Fibroblast of skin of right quadriceps (primary cell): ENCODE data around the gene EEFSEC.

Experiments used
- DNase-seq: peaks from one replicate; pipeline ENCODE4 v3.0.0-alpha.2; 2013

The EEFSEC gene

DNA sequence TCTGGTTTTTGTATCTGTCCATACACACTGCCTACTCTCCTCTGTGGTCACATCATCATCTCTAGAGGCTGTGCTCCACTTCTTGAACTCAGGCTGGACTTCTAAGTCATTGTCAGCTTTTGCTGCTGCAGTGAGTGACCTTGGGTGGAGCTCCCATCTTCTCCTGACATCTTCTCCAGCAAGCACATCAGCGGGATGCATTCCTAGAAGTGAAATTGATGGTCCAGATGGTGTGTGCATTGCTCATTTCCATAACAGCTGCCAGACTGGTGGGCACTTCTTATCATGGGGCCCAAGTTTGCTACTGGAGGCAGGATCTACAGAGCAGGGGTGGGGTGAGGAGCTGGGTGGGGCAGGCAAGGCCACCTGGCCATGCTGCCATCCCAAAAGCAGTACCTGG, 203.5 kb downstream of the EEFSEC start:
- DNase-seq: no peak

DNA sequence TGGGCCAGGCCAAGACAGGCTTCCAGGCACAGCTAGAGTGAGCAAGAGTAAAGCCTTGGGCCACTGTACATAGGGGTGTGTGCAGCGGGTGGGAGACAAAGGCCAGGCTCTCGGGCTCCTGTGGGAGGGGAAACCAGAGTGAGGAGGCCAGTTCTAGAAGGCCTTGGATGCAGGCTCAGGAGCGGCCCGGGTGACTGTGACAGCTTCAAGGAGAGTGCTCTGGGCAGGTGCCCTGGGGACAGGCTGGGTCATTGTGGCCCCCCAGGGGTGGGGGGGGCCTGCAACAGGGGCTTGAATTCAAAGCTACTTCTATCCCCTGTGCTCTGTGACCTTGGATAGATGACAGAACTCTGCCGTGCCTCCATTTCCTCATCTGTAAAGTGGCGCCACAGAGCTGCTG, 204.3 kb downstream of the EEFSEC start:
- no peak for DNase-seq

DNA sequence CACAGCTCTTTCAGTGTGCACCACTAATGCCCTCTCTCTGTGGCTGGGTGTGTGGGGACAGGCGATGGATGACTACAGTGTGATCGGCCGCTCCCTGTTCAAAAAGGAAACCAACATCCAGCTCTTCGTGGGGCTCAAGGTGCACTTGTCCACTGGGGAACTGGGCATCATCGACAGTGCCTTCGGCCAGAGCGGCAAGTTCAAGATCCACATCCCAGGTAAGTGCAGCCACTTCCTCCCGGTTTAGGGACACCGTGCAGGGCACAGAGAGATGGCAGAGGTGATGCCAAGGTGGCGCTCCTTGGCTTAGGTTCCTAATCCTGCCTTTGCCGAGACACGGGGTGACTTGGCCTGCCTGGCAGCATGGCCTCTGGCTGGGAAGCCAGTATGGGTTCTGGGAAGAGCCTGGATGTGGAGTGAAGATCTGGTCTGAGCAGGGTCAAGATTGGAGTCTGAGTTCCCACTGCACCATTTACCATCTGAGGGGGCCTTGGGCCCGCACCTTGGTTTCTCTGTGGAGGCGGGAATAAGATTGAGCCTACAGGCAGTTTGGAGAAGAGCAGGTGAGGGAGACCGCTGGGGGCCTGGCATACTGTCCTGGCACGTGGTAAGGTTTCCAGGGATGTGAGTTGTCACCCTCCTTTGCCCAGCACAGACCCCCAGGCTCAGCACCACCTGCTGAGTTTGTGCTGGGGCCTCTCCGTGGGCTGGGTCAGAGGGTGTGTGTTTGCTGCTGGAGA, 205.0 kb downstream of the EEFSEC start:
- DNase-seq: no peak

DNA sequence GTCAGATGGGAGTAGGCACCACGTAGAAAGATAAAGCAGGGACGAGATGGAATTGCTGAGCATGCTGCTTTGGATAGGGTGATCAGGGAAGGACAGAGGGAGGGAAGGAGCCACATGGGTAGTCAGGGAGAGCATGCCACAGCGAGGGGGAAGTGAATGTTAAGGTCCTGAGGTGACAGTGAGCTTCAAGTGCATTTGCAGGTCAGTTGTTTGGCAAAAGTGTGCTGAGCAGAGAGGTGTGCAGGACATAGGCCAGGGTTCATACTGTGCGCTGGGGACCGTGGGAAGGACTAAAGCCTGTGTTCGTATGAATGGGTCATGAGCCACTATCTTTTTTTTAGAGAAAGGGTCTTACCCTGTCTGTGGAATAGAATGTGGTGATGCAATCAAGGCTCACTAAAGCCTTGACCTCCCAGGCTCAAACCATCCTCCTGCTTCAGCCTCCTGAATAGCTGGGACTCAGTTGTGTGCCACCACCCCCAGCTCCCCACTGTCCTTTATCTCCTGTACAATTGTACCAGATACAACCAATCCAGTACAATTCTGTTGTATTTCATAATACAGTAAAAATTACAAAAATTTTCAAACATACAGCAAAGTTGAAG, 205.9 kb downstream of the EEFSEC start:
- DNase-seq: no peak

DNA sequence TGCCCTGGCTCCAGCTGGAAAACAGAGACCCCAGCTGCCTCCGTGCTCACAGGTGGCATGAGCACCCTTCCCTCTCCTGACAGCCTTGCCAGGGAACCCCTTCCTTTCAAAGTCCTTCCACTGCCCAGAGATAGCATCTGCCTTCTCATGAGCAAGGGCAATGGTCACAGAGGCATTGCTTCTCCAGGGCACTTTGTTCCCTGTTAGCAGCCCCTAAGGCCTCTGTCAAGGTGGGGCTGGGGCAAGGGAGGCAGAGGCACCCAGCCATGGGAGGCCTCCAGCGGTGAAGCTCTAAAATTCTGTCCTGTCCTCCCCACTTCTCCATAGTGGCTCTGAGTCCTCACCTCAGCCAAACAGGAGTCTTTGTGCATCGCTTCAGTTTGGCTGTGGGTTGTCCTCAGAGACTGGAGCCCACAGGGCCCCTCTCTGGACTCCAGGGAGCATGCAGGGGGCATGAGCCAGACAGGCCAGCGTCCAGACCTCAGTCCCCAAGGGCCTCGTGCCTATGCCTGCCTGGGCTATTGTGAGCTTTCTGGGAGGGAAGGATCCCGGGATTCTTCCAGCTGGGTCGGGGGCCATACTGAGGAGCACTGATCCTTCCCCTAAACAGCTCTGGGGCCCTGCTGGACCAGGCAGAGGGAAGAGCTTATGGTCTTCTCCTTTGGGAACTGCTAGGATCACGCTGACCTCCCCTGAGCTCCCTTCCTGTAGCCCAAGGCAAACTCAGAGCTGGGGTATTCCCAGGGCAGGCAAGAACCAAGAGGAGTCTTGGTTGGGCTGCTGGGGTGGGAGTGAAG, 206.8 kb downstream of the EEFSEC start:
- DNase-seq: no peak

DNA sequence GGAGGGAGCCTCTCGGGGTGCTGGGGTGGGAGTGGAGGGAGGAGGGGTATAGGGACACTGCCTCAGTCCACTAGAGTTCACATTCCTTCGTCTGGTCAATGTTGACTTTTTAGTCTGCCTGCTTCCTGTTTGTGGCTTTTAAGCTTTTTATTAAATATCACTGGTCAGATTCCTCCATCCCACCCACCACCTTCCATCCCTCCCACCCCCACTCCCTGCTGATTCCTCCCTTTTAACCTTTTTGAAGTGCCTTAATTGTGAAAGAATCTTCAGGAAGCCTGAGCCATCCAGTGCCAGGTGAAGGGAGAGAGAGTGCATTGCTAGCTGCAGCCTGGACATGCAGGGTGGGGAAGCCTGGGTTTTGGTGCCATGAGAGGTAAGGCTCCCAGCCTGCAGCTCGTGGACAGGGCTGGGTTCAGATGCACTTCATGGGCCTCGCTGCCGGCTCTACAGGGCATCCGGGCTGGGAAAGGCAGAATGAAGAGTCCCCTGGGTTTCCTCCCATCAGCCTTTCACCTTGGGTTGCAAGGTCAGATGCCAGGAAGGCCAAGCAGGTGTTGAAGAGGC, 207.5 kb downstream of the EEFSEC start:
- DNase-seq: no peak

DNA sequence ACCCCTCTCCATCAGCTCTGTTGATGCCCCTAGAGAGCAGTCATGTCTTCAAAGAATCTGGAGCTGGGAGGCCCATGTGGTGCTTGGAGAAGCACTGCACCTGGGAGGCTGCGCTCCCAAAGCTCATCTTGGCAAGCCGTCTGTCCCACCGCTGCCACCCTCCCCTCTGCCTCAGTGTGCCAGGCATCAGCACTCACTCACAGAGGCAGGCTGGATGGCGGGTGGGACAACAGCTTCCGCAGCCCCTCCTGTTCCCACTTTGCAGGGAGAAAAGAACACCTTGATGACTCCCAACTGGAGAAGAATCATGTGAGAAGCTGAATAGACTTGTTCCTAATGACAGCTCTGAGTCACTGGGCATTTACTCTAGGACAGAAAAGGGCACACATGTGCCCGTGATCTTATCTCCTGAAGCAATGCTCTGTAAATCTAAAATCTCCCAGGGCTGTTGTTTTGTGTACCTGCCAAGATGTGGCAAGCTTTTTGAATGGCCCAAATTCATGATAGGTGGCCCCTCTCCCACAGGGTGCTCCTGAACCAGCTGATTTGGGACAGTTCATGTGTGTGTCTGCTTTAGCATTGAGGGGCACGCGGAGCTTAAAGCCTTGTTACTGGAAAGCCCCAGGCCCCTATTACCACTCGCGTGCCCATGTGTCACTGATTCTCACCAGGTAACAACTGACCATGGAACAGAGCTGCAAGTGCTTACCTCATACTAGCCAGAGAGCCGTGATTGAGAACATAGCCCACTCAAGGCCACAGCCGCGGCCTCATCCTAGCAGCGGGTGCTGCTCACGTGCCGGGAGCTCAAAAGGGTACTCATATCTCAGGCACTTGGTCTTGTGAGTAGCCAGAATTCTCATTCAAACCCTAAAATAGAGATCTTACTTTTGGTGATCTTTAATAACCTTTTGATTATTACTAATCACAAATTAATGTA, 209.0 kb downstream of the EEFSEC start:
- no peak for DNase-seq

DNA sequence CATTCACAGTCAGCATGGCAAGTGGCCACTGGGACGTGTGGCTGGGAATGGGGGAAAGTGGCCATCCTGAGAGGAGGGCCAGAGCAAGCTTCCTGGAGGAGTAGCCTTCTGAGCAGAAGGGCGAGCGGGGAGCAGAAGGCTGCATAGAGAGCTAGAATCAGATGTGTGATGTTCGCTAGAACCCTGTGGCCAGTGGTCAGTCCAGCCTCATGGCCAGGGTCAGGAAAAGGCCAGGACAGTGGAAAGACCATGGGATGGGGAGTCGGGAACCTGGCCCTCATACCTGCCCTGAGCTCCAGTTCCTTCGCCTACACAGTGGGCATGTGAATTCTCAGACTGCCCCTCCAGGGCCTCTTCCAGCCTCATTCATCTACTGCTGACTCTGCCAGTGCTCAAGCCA, 211.0 kb downstream of the EEFSEC start:
- DNase-seq: no peak

DNA sequence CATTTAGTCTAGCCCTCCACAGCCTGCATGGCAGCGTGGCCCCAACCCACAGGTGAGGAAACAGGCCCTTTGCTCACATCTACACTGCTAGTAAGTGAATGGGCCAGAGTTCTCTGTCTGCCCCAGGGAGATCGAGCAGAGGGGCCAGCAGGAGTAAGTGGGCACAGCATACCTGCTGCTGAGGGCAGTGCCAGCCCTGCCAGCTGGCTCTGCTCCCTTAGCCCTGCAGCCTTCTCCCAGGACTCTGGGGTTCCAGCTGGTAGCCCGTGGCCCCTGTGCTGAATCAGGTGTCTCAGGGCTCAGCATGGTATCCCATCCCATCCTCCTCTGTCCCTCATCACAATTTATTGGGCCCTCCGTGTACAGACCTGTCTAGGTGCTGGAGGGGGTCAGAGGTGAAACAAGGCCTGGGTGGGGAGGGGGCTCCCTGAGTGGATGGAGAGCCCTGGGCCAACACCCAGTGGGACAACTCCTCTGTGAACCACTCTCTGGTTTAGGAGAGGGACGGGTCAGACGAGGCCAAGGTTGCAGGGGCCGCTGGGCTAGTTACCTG, 211.6 kb downstream of the EEFSEC start:
- DNase-seq: no peak

DNA sequence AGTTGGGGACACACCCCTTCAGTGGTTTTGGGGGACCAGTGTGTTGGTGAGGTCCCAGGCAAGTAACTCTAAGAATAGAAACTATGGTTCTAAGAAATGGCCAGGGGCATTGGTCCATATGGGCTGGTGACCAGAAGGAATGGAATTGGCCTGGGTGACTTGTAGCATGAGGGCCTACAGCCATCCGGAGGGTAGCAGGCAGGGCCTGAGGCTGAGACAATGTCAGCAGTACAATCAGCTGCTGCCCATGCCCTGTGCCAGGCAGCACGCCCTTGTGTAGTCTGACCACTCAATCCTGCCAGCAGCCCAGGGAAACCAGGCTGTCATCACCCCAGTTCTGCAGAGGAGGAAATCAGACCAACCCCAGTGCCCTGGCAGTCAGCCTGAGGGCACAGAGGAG, 212.9 kb downstream of the EEFSEC start:
- no peak for DNase-seq

DNA sequence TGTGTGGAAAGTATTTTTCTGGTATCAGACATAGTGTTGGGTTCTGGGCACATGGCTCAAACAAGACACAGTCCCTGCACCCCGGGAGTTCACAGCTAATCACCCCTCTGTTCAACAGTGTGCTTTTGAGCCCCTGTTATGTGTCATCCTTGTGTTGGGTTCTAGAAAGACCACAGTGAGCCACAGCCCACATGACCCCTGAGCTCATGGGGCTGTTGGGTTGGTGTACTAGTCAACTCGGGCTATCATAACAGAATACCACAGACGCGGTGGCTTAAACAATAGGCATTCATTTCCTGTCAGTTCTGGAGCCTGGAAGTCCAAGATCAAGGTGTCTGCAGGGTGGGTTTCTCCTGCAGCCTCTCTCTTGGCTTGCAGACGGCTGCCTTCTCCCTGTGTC, 213.4 kb downstream of the EEFSEC start:
- no peak for DNase-seq

DNA sequence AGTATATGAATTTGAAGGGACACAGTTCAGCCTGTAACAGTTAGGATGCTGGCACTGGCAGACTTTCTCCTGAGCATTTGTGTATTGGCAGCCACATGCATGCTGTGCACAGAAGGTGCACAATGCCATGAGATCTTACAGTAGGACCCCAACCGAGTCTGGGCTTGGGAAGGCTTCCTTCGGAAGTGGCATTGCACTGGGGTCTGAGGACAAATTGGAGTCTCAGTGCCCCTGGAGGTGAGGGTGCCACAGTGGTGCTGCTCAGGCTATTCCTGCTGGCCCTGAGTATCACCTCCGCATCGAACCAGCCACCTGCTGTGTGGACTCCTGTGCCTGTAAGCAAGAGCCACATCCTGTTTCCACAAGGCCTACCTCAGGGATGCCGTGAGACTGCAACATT, 213.9 kb downstream of the EEFSEC start:
- DNase-seq: no peak

DNA sequence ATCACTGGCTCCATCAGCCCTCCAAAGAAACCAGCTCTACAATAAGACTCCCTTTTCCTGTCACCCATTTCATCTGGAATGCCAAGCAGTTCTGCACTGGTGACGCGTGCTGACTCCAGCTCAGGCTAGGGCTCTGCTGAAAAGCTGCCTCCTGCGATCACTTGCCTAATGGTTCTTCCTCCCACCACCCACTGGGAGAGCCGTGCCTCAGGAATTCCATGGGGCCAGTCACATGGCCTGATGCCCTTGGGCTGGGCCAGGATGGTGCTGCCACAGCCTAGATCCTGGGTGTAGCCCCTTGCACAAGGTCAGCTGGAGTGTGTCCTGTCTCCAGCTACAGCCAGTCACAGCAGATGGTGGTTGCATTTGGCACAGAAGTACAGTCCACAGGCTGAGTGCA, 214.5 kb downstream of the EEFSEC start:
- DNase-seq: no peak

DNA sequence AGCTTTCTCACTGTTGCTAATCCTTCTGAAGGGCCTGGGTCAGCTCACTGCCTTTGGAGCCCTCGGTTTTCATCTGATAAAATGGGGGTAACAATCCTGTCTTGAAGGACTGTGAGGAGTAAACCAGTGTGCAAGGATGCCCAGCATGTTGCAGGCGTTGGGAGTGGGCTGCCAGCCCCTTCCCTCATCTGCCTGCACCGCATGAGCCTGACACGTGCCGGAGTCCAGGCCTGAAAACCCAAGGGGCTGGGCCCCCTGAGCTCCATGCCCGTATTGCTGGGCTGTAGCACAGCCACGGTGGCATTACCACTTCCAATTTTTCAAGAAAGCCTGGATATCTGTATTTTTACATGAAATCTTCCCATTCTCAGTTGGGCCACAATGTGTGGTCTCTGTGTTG, 215.3 kb downstream of the EEFSEC start:
- DNase-seq: no peak

DNA sequence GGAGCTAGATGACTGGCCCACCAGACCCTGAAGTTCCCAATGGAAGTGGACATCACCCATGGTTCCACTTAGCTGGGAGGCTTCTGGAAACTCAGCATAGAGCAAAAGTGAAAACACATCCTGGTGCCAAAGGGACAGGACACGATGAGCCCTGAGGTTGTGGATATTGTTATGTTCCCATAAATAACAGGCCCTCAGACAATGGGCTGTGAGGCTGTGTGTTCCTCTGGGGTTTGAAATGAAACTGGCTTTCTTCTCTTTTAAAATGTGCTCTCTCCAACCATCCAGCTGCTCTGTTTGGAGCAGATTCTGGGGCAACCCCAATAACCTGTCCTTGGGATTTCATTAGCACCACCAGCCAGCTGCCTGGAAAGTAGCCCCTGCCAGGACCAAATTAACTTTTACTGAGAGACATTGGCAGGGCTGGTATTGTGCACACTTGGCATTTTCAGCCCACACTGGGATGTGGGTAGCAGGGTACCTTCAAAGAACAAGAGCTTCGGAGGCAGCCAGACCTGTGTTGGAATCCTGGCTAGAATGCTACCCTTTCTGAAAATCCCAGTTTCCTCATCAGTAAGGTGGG, 215.9 kb downstream of the EEFSEC start:
- no peak for DNase-seq

DNA sequence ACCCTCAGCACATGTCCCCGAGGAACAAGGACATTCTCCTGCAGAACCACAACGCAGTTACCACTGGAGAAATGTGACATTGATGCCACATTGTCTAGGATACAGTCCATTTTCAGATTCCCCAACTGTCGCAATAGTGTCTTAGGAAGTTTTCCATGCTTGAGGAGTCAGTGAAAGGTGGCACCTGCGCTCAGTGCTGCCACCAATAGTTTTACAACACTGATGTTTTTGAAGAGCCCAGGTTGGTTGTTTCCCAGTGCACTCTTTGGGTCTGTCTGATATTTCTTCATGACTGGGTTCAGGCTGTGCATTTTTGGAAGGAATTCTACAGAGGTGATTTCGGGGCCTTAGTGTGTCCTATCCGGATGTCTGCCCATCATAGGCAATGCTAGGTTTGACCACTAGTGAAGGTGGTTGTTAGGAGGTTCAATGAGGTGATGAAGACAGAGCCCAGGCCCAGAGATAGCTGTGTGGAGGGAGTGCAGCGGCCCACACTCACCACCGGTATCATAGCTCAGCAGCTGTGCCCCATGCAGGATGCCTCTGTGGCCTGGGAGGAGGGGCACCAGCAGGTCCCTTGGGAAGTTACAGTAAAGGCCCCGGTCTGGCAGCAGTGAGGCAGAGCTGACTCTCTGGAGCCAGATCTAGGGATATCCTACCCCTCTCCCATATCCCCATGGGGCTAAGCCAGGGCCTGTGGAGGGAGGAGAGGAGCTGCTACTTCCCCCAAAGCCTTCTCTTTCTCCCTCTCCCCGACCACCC, 216.8 kb downstream of the EEFSEC start:
- no peak for DNase-seq

DNA sequence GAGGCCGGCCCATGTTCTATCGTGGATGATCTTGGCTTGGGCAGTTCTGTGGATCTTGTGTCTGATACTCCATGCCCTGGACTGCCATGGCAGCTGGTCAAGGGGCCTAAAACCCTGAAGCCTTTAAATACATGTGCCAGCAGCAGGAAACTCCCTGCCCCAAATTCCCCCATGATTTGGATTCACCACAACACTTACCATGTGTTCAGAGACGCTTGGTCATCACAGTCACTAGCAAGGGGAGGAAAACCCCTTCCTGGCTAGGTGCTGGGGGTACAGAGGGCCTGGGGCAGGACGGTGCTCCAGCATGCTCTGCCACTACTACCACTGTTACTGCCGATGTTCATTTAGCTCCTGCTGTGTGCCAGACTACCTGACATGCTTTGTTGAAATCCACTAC, 219.0 kb downstream of the EEFSEC start:
- DNase-seq: no peak

DNA sequence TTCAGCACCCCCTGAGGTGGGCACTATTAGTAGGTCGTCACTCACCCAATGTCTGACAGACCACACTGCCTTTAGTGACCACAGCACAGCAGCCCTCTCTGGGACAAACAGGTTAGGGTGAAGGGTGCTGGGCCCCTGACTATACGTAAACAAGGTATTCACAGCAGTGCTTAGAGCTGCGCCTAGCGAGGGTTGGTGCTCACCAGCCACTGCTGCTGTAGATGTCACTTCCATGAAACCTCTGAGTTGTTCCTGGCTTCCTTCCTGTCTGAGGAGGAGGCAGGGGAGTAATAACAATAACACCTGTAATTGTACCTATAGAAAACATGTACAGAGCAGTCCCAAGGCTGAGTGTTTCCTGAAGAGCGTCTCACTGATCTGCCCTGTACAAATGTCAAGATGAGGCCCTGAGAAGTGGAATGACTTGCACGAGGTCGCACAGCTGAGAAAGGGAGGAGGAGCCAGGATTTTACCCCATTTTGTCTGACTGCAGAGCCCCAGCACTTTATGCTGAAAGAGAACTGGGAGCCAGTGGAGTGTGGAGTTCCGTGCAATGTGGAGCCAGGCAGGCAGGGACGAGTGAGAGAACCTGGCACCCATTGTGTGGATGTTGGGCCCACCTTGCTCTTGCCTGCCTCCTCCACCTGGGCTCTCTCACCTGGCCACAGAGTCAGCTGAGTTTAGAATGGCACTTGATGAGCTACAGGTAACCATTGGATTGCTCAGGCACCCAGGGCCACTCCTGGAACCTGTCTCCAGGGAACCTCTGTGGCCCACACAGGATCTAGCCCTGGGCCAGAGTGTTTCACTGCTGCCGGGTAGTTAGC, 219.6 kb downstream of the EEFSEC start:
- DNase-seq: no peak

DNA sequence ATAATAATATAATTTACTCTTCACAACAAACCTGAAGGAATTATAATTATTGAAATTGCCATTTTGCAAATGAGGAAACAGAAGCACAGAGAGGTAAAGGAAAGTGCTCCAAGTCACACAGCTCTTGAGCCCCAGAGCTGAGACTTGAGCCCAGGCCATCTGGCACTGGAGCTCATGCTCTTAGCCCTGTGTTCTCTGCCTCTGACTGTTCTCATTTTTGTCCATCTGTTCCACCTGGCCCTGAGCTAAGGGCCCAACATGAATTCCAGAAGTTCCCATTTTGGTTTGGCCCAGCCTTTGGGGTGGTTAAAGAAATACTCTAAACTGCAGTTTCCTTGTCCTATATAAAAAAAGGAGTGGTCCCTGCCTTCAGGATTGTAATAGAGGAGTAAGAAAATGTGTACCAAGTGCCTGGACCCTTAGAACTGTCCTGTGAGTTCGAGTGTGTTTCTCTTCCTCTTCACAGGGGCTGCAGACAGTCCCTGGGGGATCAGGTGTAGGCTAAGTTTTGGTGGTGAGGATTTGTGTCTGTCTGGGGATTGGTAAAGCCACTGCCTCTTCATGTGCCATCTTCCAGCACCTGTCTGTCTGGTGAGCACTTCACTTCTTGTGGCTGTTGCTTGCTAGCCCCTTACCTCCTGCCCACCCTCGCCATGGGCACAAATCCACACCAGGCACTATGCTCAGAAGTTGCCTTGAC, 221.6 kb downstream of the EEFSEC start:
- DNase-seq: no peak

DNA sequence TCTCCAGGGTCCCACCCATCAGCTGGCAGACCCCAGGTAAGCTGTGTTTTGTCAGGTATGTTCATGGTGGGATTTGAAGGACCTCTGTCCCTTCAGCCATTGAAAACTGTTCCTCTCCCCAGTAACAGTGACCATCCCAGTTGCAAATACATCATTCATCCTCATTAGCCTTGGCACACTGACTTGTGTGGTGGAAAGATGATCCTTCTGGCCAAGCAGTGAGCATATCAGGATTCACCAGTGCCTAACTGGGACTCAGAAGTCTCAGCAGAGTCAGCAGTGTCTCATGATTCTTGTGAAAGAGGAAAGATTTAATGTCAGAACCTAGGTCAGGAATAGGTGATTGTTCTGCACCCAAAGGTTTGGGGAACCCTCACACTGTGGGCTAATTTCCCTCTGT, 223.2 kb downstream of the EEFSEC start:
- no peak for DNase-seq
